Neutrophil (primary cell): ENCODE measurements around the gene IGSF21.

Source experiments
- H3K27ac ChIP-seq: fragments of 200-600 bp; sonication (generic); 2 replicates; pipeline ENCODE4 v1.5.1; 2016; ENCODE audit warnings: mild to moderate bottlenecking, moderate library complexity
- H3K27me3 ChIP-seq: fragments of 200-600 bp; sonication (generic); 2 replicates; pipeline ENCODE4 v1.6.0; 2016; ENCODE audit warnings: mild to moderate bottlenecking
- H3K36me3 ChIP-seq: fragments of 200-600 bp; sonication (generic); 2 replicates; pipeline ENCODE4 v1.5.1; 2017
- H3K4me1 ChIP-seq, 2 experiments: fragments of 200-600 bp in 1 of 2; sonication (generic) in 1 of 2; 1 replicate in 1 of 2; 2 replicates in 1 of 2; pipeline versions ENCODE4 v1.5.1 to v1.6.1; 2013 to 2016; ENCODE audit warnings: low read depth in 1 of 2, low read length in 1 of 2, mild to moderate bottlenecking in 1 of 2, moderate library complexity in 1 of 2; ENCODE audit not compliant: control insufficient read depth in 1 of 2, insufficient read depth in 1 of 2
- H3K4me3 ChIP-seq, 2 experiments: fragments of 200-600 bp in 1 of 2; sonication (generic) in 1 of 2; 1 replicate in 1 of 2; 2 replicates in 1 of 2; pipeline ENCODE4 v1.5.1; 2013 to 2016; ENCODE audit warnings: low read depth in 1 of 2, low read length in 1 of 2, mild to moderate bottlenecking in 1 of 2, moderate library complexity in 1 of 2
- H3K9me3 ChIP-seq: fragments of 200-600 bp; sonication (generic); 2 replicates; pipeline ENCODE4 v1.5.1; 2016
- CTCF ChIP-seq: fragments of 200-600 bp; sonication (generic); IDR thresholded peaks from 2 replicates; pipeline ENCODE4 v1.5.1; 2016; ENCODE audit warnings: antibody characterized with exemption

The IGSF21 gene

GRCh38 chr1:18103788-18104421, 3.7 kb upstream of the IGSF21 start:
- Histone ChIP-seq H3K36me3 (no peaks in the 10 kb centered on the region), H3K27ac (no peak overlapping the region), H3K9me3 (no peaks in the 10 kb centered on the region), H3K27me3 (peaks cover 48% of the 10 kb centered on the region), H3K4me3 (no peak overlapping the region), H3K4me1 (no peaks in the 10 kb centered on the region)
- no peak for TF ChIP-seq CTCF

GRCh38 chr1:18104546-18105100, 3.0 kb upstream of the IGSF21 start:
- TF ChIP-seq CTCF: no peak
- Histone ChIP-seq H3K4me1 (no peaks in the 10 kb centered on the region), H3K4me3 (no peak overlapping the region), H3K36me3 (no peaks in the 10 kb centered on the region), H3K27ac (no peak overlapping the region), H3K27me3 (peaks cover 52% of the 10 kb centered on the region), H3K9me3 (no peaks in the 10 kb centered on the region)

- Histone ChIP-seq H3K36me3 (no peaks in the 10 kb centered on the region), H3K4me3 (no peak overlapping the region), H3K27me3 (peaks cover 57% of the 10 kb centered on the region), H3K4me1 (no peaks in the 10 kb centered on the region), H3K9me3 (no peaks in the 10 kb centered on the region), H3K27ac (no peak overlapping the region)
- TF ChIP-seq CTCF: no peak
Observed at GRCh38 chr1:18105196-18105595, 2.4 kb upstream of the IGSF21 start.

- H3K9me3 ChIP-seq: no peaks in the 10 kb centered on the region
- peaks cover 89% of the 10 kb centered on the region for H3K27me3 ChIP-seq
- no peaks in the 10 kb centered on the region for H3K36me3 ChIP-seq
- H3K4me3 ChIP-seq: no peak overlapping the region
- peaks cover 7 to 18% of the 10 kb centered on the region in 2 experiments for H3K4me1 ChIP-seq
- TF ChIP-seq CTCF: no peak
- H3K27ac ChIP-seq: no peak overlapping the region
Observed at GRCh38 chr1:18108299-18109057, 880 bp downstream of the IGSF21 start.

- Histone ChIP-seq H3K4me1 (peaks cover 7 to 18% of the 10 kb centered on the region in 2 experiments), H3K4me3 (no peak overlapping the region), H3K27me3 (peaks cover 96% of the 10 kb centered on the region), H3K9me3 (no peaks in the 10 kb centered on the region), H3K36me3 (no peaks in the 10 kb centered on the region), H3K27ac (no peak overlapping the region)
- TF ChIP-seq CTCF: no peak
Observed at GRCh38 chr1:18109058-18109755, 1.6 kb downstream of the IGSF21 start.
